Cardiac muscle cell (in vitro differentiated cells and primary cell): ENCODE measurements around the gene ESYT1. TPM values are rescaled to one million over a fixed set of nuclear protein-coding genes. Genes with fewer than 3 reads are reported as not detected.

Experiments
- DNase-seq, 2 donors: peaks; one replicate each; pipeline versions ENCODE4 v3.0.0 to v3.0.0-alpha.2; 2010 to 2017; ENCODE audit warnings: low read depth in 1 of 2, low spot score in 1 of 2
- H3K27ac ChIP-seq: fragments of 200-600 bp; sonication (generic); 2 replicates; pipeline ENCODE4 v1.5.1; 2016
- H3K27me3 ChIP-seq: fragments of 200-600 bp; sonication (generic); 2 replicates; pipeline ENCODE4 v1.6.0; 2016; ENCODE audit warnings: control low read depth
- H3K36me3 ChIP-seq: fragments of 200-600 bp; sonication (generic); 2 replicates; pipeline ENCODE4 v1.5.1; 2016; ENCODE audit warnings: control low read depth
- H3K4me1 ChIP-seq: fragments of 200-600 bp; sonication (generic); 2 replicates; pipeline ENCODE4 v1.8.1; 2017; ENCODE audit warnings: low read depth, mild to moderate bottlenecking, mixed run types
- H3K4me3 ChIP-seq: fragments of 200-600 bp; sonication (generic); 2 replicates; pipeline ENCODE4 v1.5.1; 2016; ENCODE audit warnings: mild to moderate bottlenecking
- H3K9me3 ChIP-seq: fragments of 200-600 bp; sonication (generic); 2 replicates; pipeline ENCODE4 v1.5.1; 2017; ENCODE audit warnings: low read depth, mild to moderate bottlenecking, control low read depth
- polyA plus RNA-seq: library from polyadenylated mRNA; unstranded; fragments of >200 nt; fragmentation: Nextera tagmentation; extraction: Ambion mirVana; gene quantifications from 2 replicates; pipeline ENCODE4 v1.2.1, GENCODE V29; 2016
- total RNA-seq: library from RNA; depleted of rRNA; stranded (reverse); fragments of >200 nt; gene quantifications from 2 replicates; pipeline ENCODE4 v1.2.3, GENCODE V29; 2016
- TF ChIP-seq, protein P1 (sequence below): IDR thresholded peaks from 2 replicates; pipeline ENCODE4 v1.5.1; 2012; ENCODE audit warnings: low read depth, mild to moderate bottlenecking, low read length

ESYT1 gene
- total and polyA plus RNA-seq, 2 experiments from 2014 or later = 52.0 to 107 TPM

- TF ChIP-seq, protein P1, sequence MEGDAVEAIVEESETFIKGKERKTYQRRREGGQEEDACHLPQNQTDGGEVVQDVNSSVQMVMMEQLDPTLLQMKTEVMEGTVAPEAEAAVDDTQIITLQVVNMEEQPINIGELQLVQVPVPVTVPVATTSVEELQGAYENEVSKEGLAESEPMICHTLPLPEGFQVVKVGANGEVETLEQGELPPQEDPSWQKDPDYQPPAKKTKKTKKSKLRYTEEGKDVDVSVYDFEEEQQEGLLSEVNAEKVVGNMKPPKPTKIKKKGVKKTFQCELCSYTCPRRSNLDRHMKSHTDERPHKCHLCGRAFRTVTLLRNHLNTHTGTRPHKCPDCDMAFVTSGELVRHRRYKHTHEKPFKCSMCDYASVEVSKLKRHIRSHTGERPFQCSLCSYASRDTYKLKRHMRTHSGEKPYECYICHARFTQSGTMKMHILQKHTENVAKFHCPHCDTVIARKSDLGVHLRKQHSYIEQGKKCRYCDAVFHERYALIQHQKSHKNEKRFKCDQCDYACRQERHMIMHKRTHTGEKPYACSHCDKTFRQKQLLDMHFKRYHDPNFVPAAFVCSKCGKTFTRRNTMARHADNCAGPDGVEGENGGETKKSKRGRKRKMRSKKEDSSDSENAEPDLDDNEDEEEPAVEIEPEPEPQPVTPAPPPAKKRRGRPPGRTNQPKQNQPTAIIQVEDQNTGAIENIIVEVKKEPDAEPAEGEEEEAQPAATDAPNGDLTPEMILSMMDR = no peak
- Histone ChIP-seq H3K27me3 (no peaks in the 10 kb centered on the region), H3K36me3 (peaks cover 26% of the 10 kb centered on the region), H3K4me3 (peak overlapping the region; percentile 59), H3K4me1 (peaks cover 10% of the 10 kb centered on the region), H3K27ac (peak overlapping the region; percentile 84), H3K9me3 (no peaks in the 10 kb centered on the region)
- DNase-seq = peak in 1 of 2 donors; percentile 44
These were observed 23.1 kb upstream of the ESYT1 start for GRCh38 chr12:56104815-56105608.

- DNase-seq = no peak
- Histone ChIP-seq H3K4me3 (peak overlapping the region; percentile 59), H3K36me3 (peaks cover 29% of the 10 kb centered on the region), H3K9me3 (no peaks in the 10 kb centered on the region), H3K27ac (peak overlapping the region; percentile 84), H3K4me1 (peaks cover 10% of the 10 kb centered on the region), H3K27me3 (no peaks in the 10 kb centered on the region)
- TF ChIP-seq, protein P1 = no peak
These were observed 22.5 kb upstream of the ESYT1 start for GRCh38 chr12:56105609-56105902.

DNA sequence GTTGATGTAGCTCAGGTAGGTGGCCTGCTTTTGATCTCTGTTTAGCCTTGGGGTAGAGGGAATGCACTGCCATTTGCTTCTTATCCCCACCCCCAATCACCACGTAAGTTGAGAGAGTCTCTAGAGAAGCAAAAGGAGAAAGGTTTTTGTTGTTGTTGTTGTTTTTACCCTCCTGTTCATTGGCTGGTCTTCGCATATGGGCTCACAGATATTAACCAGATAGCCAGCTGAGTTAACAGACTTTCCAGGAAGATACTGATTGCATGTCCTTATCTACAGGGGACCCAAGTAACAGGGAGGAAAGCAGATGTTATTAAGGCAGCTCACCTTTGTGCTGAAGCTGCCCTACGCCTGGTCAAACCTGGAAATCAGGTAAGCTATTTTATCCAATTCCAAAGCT lies 20.8 kb upstream of the ESYT1 start:
- Histone ChIP-seq H3K4me3 (no peak overlapping the region), H3K27ac (no peak overlapping the region)

DNA sequence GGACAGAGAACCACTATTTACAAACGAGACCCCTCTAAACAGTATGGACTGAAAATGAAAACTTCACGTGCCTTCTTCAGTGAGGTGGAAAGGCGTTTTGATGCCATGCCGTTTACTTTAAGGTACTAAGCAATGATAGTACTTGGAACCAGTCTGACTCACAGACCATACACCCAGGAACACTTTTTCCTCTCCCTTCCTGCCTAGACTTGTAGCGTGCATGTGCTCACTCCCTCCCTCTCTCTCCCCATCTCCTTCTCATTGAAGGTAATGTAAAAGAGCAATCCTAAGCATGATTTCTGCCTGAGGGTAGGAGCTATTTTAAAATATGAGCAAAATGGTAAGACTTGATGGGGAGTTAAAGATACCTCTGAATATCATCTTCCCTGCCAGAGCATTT lies 17.5 kb upstream of the ESYT1 start:
- peaks cover 53% of the 10 kb centered on the region for H3K36me3 ChIP-seq
- TF ChIP-seq, protein P1 = no peak
- H3K27me3 ChIP-seq = no peaks in the 10 kb centered on the region
- H3K9me3 ChIP-seq = no peaks in the 10 kb centered on the region
- peaks cover 6% of the 10 kb centered on the region for H3K4me1 ChIP-seq
- no peak for DNase-seq
- H3K4me3 ChIP-seq = no peak overlapping the region
- H3K27ac ChIP-seq = no peak overlapping the region

More for the DNA sequence above, 20.8 kb upstream of the ESYT1 start:
- TF ChIP-seq, protein P1 = no peak
- Histone ChIP-seq H3K36me3 (peaks cover 44% of the 10 kb centered on the region), H3K27me3 (no peaks in the 10 kb centered on the region), H3K4me1 (peaks cover 10% of the 10 kb centered on the region), H3K9me3 (no peaks in the 10 kb centered on the region)
- no peak for DNase-seq

DNA sequence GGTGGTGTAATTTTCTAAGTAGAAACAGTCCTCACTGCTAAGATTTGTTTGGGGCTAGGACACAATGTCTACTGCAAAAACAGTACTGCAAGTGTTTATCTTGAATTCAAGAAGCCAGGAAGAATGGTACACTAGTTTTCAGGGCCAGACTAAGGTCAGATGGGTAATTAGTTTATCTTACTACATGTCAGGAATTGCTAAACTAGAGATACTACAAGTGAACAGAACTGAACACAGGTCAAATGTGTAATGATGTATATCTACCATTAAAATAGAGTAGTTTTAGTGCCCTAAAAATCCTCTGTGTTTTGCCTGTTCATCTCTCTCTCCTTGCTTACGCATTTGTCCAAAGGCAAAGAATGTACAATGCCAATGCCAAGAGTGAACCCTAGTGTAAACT lies 14.0 kb upstream of the ESYT1 start:
- Histone ChIP-seq H3K27me3 (no peaks in the 10 kb centered on the region), H3K27ac (no peak overlapping the region), H3K4me1 (peaks cover 5% of the 10 kb centered on the region), H3K9me3 (no peaks in the 10 kb centered on the region), H3K4me3 (no peak overlapping the region), H3K36me3 (peaks cover 32% of the 10 kb centered on the region)
- DNase-seq = no peak
- TF ChIP-seq, protein P1 = no peak
